ENCODE measurements around the gene PLEKHM2. TPM values are rescaled to one million over a fixed set of nuclear protein-coding genes. Genes with fewer than 3 reads are reported as not detected.

Gene PLEKHM2
- total RNA-seq, 1 experiment from 2014 or later = 45.9 TPM

- no peak overlapping the region for H3K4me2 ChIP-seq (ENCODE audit: insufficient read depth, insufficient read length, low read length)
- H3K4ac ChIP-seq (ENCODE audit: low read depth, low read length) = no peak overlapping the region
- H2BK12ac ChIP-seq (ENCODE audit: insufficient read length, low read depth, low read length) = no peak overlapping the region
- H3K14ac ChIP-seq (ENCODE audit: insufficient read depth, low read length) = no peak overlapping the region
- Mint-ChIP-seq H3K4me1 (no peaks in the 10 kb centered on the region), H3K27ac (no peak overlapping the region), H3K9me3 (no peaks in the 10 kb centered on the region), H3K36me3 (ENCODE audit: insufficient read depth in 1 of 3, low read depth in 3 of 3) (peaks cover 17 to 51% (median 46%) of the 10 kb centered on the region in 3 experiments; a peak in 5 of 7 replicates), H3K4me3 (no peak overlapping the region), H3K27me3 (ENCODE audit: low read depth) (no peaks in the 10 kb centered on the region)
- H3K79me1 ChIP-seq (ENCODE audit: insufficient read depth, low read depth, low read length, poor library complexity, severe bottlenecking) = no peaks in the 10 kb centered on the region
- H4K5ac ChIP-seq (ENCODE audit: insufficient read length, low read depth, low read length) = no peak overlapping the region
- H3K56ac ChIP-seq (ENCODE audit: insufficient read length, low read depth, low read length) = no peak overlapping the region
- no peak overlapping the region for H3K23ac ChIP-seq (ENCODE audit: insufficient read length, low read depth, low read length)
- H2BK20ac ChIP-seq (ENCODE audit: low read depth, low read length, poor library complexity, severe bottlenecking) = no peak overlapping the region
- H4K20me1 ChIP-seq (ENCODE audit: control insufficient read depth, insufficient read depth, insufficient read length) = no peaks in the 10 kb centered on the region
- H3K4me1 ChIP-seq (ENCODE audit: insufficient read depth, low read length) = no peaks in the 10 kb centered on the region
- H2BK5ac ChIP-seq (ENCODE audit: insufficient read length, low read length) = no peak overlapping the region
- no peak overlapping the region for H2AK5ac ChIP-seq (ENCODE audit: insufficient read length, low read length)
- H2BK15ac ChIP-seq (ENCODE audit: low read depth, low read length) = no peak overlapping the region
- no peak overlapping the region for H2BK120ac ChIP-seq (ENCODE audit: low read depth, low read length, poor library complexity, severe bottlenecking)
- H3K18ac ChIP-seq (ENCODE audit: insufficient read length, low read depth, low read length) = no peak overlapping the region
- H3K9me3 ChIP-seq (ENCODE audit: control insufficient read depth, low read depth, low read length) = no peaks in the 10 kb centered on the region
- no peak overlapping the region for H2AFZ ChIP-seq (ENCODE audit: low read length)
- no peak for DNase-seq
- H4K91ac ChIP-seq (ENCODE audit: insufficient read length, low read depth, low read length) = no peak overlapping the region
- H3K27ac ChIP-seq (ENCODE audit: insufficient read length, low read depth, low read length) = no peak overlapping the region
- H3T11ph ChIP-seq (ENCODE audit: low read length) = no peak overlapping the region
- no CpG with 5 or more reads among the region's 16 CpGs for WGBS (ENCODE audit: extremely low coverage, insufficient read length, low lambda C conversion rate)
- no peaks in the 10 kb centered on the region for H3K27me3 ChIP-seq (ENCODE audit: insufficient read depth, low read length)
- no peak overlapping the region for H4K8ac ChIP-seq (replicated peaks; ENCODE audit: insufficient read length, low read depth, low read length)
- no peaks in the 10 kb centered on the region for H3K79me2 ChIP-seq (ENCODE audit: insufficient read depth, low read length)
- H3K9ac ChIP-seq (ENCODE audit: extremely low read depth, insufficient read length, low read length) = no peak overlapping the region
- no peak for TF ChIP-seq CTCF (conservative IDR thresholded peaks at IDR 0.05)
- no peaks in the 10 kb centered on the region for H3K23me2 ChIP-seq (ENCODE audit: insufficient read length, low read depth, low read length, poor library complexity, severe bottlenecking)
Measured at GRCh38 chr1:15730423-15730822, 46.3 kb downstream of the PLEKHM2 start.
